IMR-90 (cell line): ENCODE results near the gene GRM8. TPM values are rescaled to one million over a fixed set of nuclear protein-coding genes. Genes with fewer than 3 reads are reported as not detected.

Experiments used
- ATAC-seq: fragments of 200-7000 bp; cut with Tn5 transposase; 2 replicates; pipeline ENCODE4 v1.9.1; 2020; ENCODE audit warnings: low read depth, mild to moderate bottlenecking, moderate library complexity
- BruUV-seq: library from RNA; stranded (reverse); fragments of 400-500 nt; replicated peaks from 2 replicates; lab custom pipeline; 2021; lab: Mats Ljungman, UMichigan
- CTCF ChIA-PET: fragments of 300-600 bp; formaldehyde crosslinking; extraction: SDS; loops from one replicate; lab custom pipeline; 2021; ENCODE audit warnings: antibody characterized with exemption; lab: Yijun Ruan, JAX
- POLR2A ChIA-PET: fragments of 300-600 bp; sonication (Branson Sonifier 250); formaldehyde crosslinking; loops from one replicate; lab custom pipeline; 2022; ENCODE audit warnings: antibody characterized with exemption; ENCODE audit not compliant: unreplicated experiment; lab: Charles Lee
- DNase-seq: peaks from one replicate; pipeline ENCODE4 v3.0.0; 2013
- H2AFZ ChIP-seq: replicated peaks from 2 replicates; pipeline ENCODE3; 2013; ENCODE audit warnings: low read length, mild to moderate bottlenecking; ENCODE audit not compliant: poor library complexity
- H2AK5ac ChIP-seq: 2 replicates; pipeline ENCODE4 v1.6.1; 2013; ENCODE audit warnings: low read depth, low read length, inconsistent platforms
- H2AK9ac ChIP-seq: replicated peaks from 2 replicates; pipeline ENCODE3; 2013; ENCODE audit warnings: mild to moderate bottlenecking, low read depth, low read length, moderate library complexity; ENCODE audit not compliant: poor library complexity
- H2BK120ac ChIP-seq: 2 replicates; pipeline ENCODE4 v1.6.1; 2013; ENCODE audit warnings: low read depth, low read length, inconsistent platforms
- H2BK15ac ChIP-seq: 3 replicates; pipeline ENCODE4 v1.6.1; 2013; ENCODE audit warnings: low read depth, low read length, inconsistent platforms
- H2BK20ac ChIP-seq: 2 replicates; pipeline ENCODE4 v1.6.1; 2013; ENCODE audit warnings: low read depth, mild to moderate bottlenecking, inconsistent platforms, low read length, moderate library complexity
- H2BK5ac ChIP-seq: 2 replicates; pipeline ENCODE4 v1.6.1; 2013; ENCODE audit warnings: mild to moderate bottlenecking, low read depth, low read length, inconsistent platforms; ENCODE audit not compliant: poor library complexity, severe bottlenecking
- H3K14ac ChIP-seq: replicated peaks from 2 replicates; pipeline ENCODE4 v1.6.1; 2013; ENCODE audit warnings: low read depth, low read length, inconsistent platforms
- H3K18ac ChIP-seq: 2 replicates; pipeline ENCODE4 v1.6.1; 2013; ENCODE audit warnings: low read depth, low read length, control low read depth
- H3K23ac ChIP-seq: 2 replicates; pipeline ENCODE4 v1.6.1; 2013; ENCODE audit warnings: low read depth, low read length, inconsistent platforms
- H3K27ac ChIP-seq: 2 replicates; pipeline ENCODE4 v1.5.1; 2013; ENCODE audit warnings: mild to moderate bottlenecking, control low read depth, low read length; ENCODE audit not compliant: insufficient read depth
- H3K27me3 ChIP-seq: 2 replicates; pipeline ENCODE4 v1.6.1; 2013; ENCODE audit warnings: low read length; ENCODE audit not compliant: control insufficient read depth, insufficient read depth
- H3K36me3 ChIP-seq: 2 replicates; pipeline ENCODE4 v1.6.1; 2013; ENCODE audit warnings: low read length, mixed read lengths; ENCODE audit not compliant: control insufficient read depth, insufficient read depth
- H3K4ac ChIP-seq: 2 replicates; pipeline ENCODE4 v1.6.1; 2013; ENCODE audit warnings: low read depth, low read length, inconsistent platforms
- H3K4me1 ChIP-seq: 2 replicates; pipeline ENCODE4 v1.6.1; 2013; ENCODE audit warnings: low read length, mixed read lengths; ENCODE audit not compliant: control insufficient read depth, insufficient read depth
- H3K4me2 ChIP-seq: 2 replicates; pipeline ENCODE4 v1.6.1; 2013; ENCODE audit warnings: low read depth, mild to moderate bottlenecking, control low read depth, low read length, moderate library complexity
- H3K4me3 ChIP-seq: 2 replicates; pipeline ENCODE4 v1.5.1; 2013; ENCODE audit warnings: low read depth, mild to moderate bottlenecking, control low read depth, low read length, moderate library complexity; ENCODE audit not compliant: insufficient read depth
- H3K56ac ChIP-seq: 2 replicates; pipeline ENCODE4 v1.6.1; 2013; ENCODE audit warnings: low read length, inconsistent platforms; ENCODE audit not compliant: insufficient read depth; ENCODE audit errors: extremely low read depth
- H3K79me1 ChIP-seq, 2 experiments: 2 replicates each; pipeline ENCODE4 v1.6.1; 2013; ENCODE audit warnings: low read length in 2 of 2, inconsistent platforms in 1 of 2, low read depth in 1 of 2
- H3K9ac ChIP-seq: 2 replicates; pipeline ENCODE4 v1.6.1; 2013; ENCODE audit warnings: low read depth, low read length, control low read depth
- H3K9me1 ChIP-seq: 2 replicates; pipeline ENCODE4 v1.6.1; 2013; ENCODE audit warnings: low read length, inconsistent platforms; ENCODE audit not compliant: insufficient read depth
- H3K9me3 ChIP-seq: 2 replicates; pipeline ENCODE4 v1.6.1; 2013; ENCODE audit warnings: low read length; ENCODE audit not compliant: control insufficient read depth, insufficient read depth
- H4K20me1 ChIP-seq: 2 replicates; pipeline ENCODE4 v1.6.1; 2013; ENCODE audit warnings: low read length, inconsistent platforms; ENCODE audit not compliant: insufficient read depth
- H4K5ac ChIP-seq: 2 replicates; pipeline ENCODE4 v1.6.1; 2013; ENCODE audit warnings: mild to moderate bottlenecking, low read depth, low read length, control low read depth
- H4K8ac ChIP-seq, 2 experiments: 2 replicates each; pipeline ENCODE4 v1.6.1; 2013; ENCODE audit warnings: low read depth in 2 of 2, low read length in 2 of 2, control low read depth in 1 of 2, inconsistent platforms in 1 of 2
- H4K91ac ChIP-seq: 2 replicates; pipeline ENCODE4 v1.6.1; 2013; ENCODE audit warnings: low read depth, low read length, inconsistent platforms; ENCODE audit not compliant: insufficient read depth
- BHLHE40 ChIP-seq: fragments of 150-350 bp; IDR thresholded peaks from 2 replicates; pipeline ENCODE4 v1.6.1; 2016; ENCODE audit warnings: mild to moderate bottlenecking, low read depth, low read length
- CEBPB ChIP-seq: IDR thresholded peaks from 2 replicates; pipeline ENCODE4 v1.6.1; 2012; ENCODE audit warnings: low read depth, low read length, improper control_type of control experiment
- CHD1 ChIP-seq: IDR thresholded peaks from 2 replicates; pipeline ENCODE4 v1.6.1; 2012; ENCODE audit warnings: low read depth, low read length, improper control_type of control experiment
- CTCF ChIP-seq: conservative IDR thresholded peaks from 2 replicates; pipeline ENCODE4 v1.5.1; 2012; ENCODE audit warnings: mild to moderate bottlenecking, low read depth, low read length, improper control_type of control experiment
- ELK1 ChIP-seq: fragments of 150-350 bp; IDR thresholded peaks from 2 replicates; pipeline ENCODE4 v1.6.1; 2016; ENCODE audit warnings: low read depth, mild to moderate bottlenecking, low read length, moderate library complexity, borderline replicate concordance
- FOS ChIP-seq: fragments of 150-350 bp; IDR thresholded peaks from 2 replicates; pipeline ENCODE4 v1.6.1; 2016; ENCODE audit warnings: low read depth, low read length
- MAFK ChIP-seq: IDR thresholded peaks from 2 replicates; pipeline ENCODE4 v1.6.1; 2012; ENCODE audit warnings: low read depth, low read length, improper control_type of control experiment
- MAZ ChIP-seq: IDR thresholded peaks from 2 replicates; pipeline ENCODE4 v1.6.1; 2012; ENCODE audit warnings: low read depth, mild to moderate bottlenecking, low read length, improper control_type of control experiment, moderate library complexity, borderline replicate concordance
- MXI1 ChIP-seq: IDR thresholded peaks from 2 replicates; pipeline ENCODE4 v1.6.1; 2012; ENCODE audit warnings: low read depth, mild to moderate bottlenecking, low read length, moderate library complexity, borderline replicate concordance
- NFE2L2 ChIP-seq: fragments of 150-350 bp; IDR thresholded peaks from 2 replicates; pipeline ENCODE4 v1.6.1; 2016; ENCODE audit warnings: low read depth, mild to moderate bottlenecking, low read length
- POLR2A ChIP-seq: IDR thresholded peaks from 2 replicates; pipeline ENCODE4 v1.6.1; 2012; ENCODE audit warnings: mild to moderate bottlenecking, low read depth, low read length
- RAD21 ChIP-seq: IDR thresholded peaks from 2 replicates; pipeline ENCODE4 v1.6.1; 2012; ENCODE audit warnings: low read length, improper control_type of control experiment
- RCOR1 ChIP-seq: IDR thresholded peaks from 2 replicates; pipeline ENCODE4 v1.6.1; 2012; ENCODE audit warnings: mild to moderate bottlenecking, low read length, improper control_type of control experiment; ENCODE audit not compliant: insufficient replicate concordance
- RFX5 ChIP-seq: IDR thresholded peaks from 2 replicates; pipeline ENCODE4 v1.8.0; 2012; ENCODE audit warnings: low read depth, mild to moderate bottlenecking, low read length, moderate library complexity
- SMC3 ChIP-seq: fragments of 150-350 bp; IDR thresholded peaks from 2 replicates; pipeline ENCODE4 v1.6.1; 2016; ENCODE audit warnings: low read depth, mild to moderate bottlenecking, antibody characterized with exemption, low read length, moderate library complexity
- USF2 ChIP-seq: fragments of 150-350 bp; IDR thresholded peaks from 2 replicates; pipeline ENCODE4 v1.6.1; 2017; ENCODE audit warnings: mild to moderate bottlenecking, antibody characterized with exemption, low read length, low read depth
- dilution Hi-C: fragments of 300-500 bp; cut with HindIII; formaldehyde crosslinking; loops from one replicate; pipeline ENCODE4 v1.14.3; 2018; ENCODE audit warnings: low sequenced_read_pairs; ENCODE audit not compliant: unreplicated experiment
- in situ Hi-C: fragments of 300-500 bp; cut with MboI; formaldehyde crosslinking; loops from 3 replicates; pipeline ENCODE4 v1.14.3; 2019; ENCODE audit warnings: low sequenced_read_pairs, inconsistent platforms, mixed read lengths
- intact Hi-C: fragments of 100-400 bp; cut with micrococcal nuclease; formaldehyde crosslinking; loops from 2 replicates; pipeline ENCODE4 v1.10.0; 2022
- polyA plus RNA-seq, 3 experiments: library from polyadenylated mRNA; depleted of rRNA; stranded (reverse); fragments of >200 nt; gene quantifications; 2 replicates each; pipeline ENCODE4 v1.2.3, GENCODE V29; 2012; ENCODE audit warnings: low replicate concordance in 1 of 3
- total RNA-seq: library from RNA; depleted of rRNA; stranded (reverse); fragments of >200 nt; gene quantifications from 2 replicates; pipeline ENCODE4 v1.2.3, GENCODE V29; 2012

Gene GRM8
- total and polyA plus RNA-seq, 2 of the 4 experiments (the other 2 are of a cell fraction) = not detected

GRCh38 chr7:126838194-126838593 lies 414.5 kb downstream of the GRM8 start:
- H2AFZ ChIP-seq = no peak overlapping the region
- no peaks in the 10 kb centered on the region for H3K79me1 ChIP-seq
- H3K9me1 ChIP-seq = no peaks in the 10 kb centered on the region
- no TSS peak for BruUV-seq
- H2AK9ac ChIP-seq = no peak overlapping the region
- no peaks in the 10 kb centered on the region for H3K36me3 ChIP-seq
- TF ChIP-seq POLR2A = no peak
- TF ChIP-seq CHD1 = no peak
- TF ChIP-seq MXI1 = no peak
- TF ChIP-seq NFE2L2 = no peak
- no peak for TF ChIP-seq CTCF
- no peak for TF ChIP-seq BHLHE40
- no peak for TF ChIP-seq RFX5
- TF ChIP-seq SMC3 = no peak
- TF ChIP-seq MAZ = no peak
- TF ChIP-seq RCOR1 = no peak
- TF ChIP-seq ELK1 = no peak
- TF ChIP-seq RAD21 = no peak
- TF ChIP-seq MAFK = no peak
- no peak for TF ChIP-seq FOS
- TF ChIP-seq USF2 = no peak
- TF ChIP-seq CEBPB = no peak
- H2BK120ac ChIP-seq = no peak overlapping the region
- dilution Hi-C loops = no loop called here
- no peak overlapping the region for H3K56ac ChIP-seq
- H3K4me2 ChIP-seq = no peak overlapping the region
- H3K27ac ChIP-seq = no peak overlapping the region
- H3K18ac ChIP-seq = no peak overlapping the region
- in situ Hi-C loops = no loop called here
- H2BK5ac ChIP-seq = no peak overlapping the region
- H3K4ac ChIP-seq = no peak overlapping the region
- H4K5ac ChIP-seq = no peak overlapping the region
- no peak overlapping the region for H2BK15ac ChIP-seq
- H2BK20ac ChIP-seq = no peak overlapping the region
- DNase-seq (no peak), ATAC-seq (no peak)
- no peaks in the 10 kb centered on the region for H3K27me3 ChIP-seq
- H3K4me3 ChIP-seq = no peak overlapping the region
- H3K14ac ChIP-seq = no peak overlapping the region
- H3K9me3 ChIP-seq = peaks cover 4% of the 10 kb centered on the region
- H4K91ac ChIP-seq = no peak overlapping the region
- no peak overlapping the region for H3K23ac ChIP-seq
- intact Hi-C loops = no loop called here
- H3K4me1 ChIP-seq = no peaks in the 10 kb centered on the region
- no peaks in the 10 kb centered on the region for H4K20me1 ChIP-seq
- POLR2A ChIA-PET = no interaction called here
- CTCF ChIA-PET = no interaction called here
- H2AK5ac ChIP-seq = no peak overlapping the region
- H3K9ac ChIP-seq = no peak overlapping the region
- H4K8ac ChIP-seq = no peak overlapping the region
